ENCODE results near the gene PLA2G2D.
A peak's percentile ranks its signal among the peaks of the same experiment; 100 is the strongest.

The PLA2G2D gene

DNA sequence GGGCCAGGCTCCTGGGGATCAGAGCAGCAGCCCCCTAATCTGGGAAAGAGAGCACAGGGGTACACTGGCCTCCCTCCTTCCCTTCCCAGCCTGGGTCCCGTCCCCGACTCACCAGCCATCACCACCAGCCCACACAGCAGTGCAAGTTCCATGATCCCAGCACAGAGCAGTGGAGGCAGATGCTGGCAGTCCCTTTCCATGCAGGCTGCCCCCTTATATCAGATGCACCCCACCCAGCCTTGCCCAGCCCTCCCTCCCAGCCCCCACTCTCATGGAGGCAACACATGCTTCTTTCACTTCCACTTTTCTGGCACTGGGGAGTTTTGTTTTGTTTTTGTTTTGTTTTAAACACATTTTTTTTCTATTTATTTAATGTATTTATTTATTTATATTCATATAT lies at the start of gene PLA2G2D:
Gene PLA2G2D (minus strand): TSS at position 190 of the 400 bp plus-strand sequence. CDS start 38 bp downstream, at position 152.
- DNase-seq, result no peak

GRCh38 chr1:20168564-20169491 lies 49.5 kb upstream of the PLA2G2D start:
- DNase-seq, result no peak

DNA sequence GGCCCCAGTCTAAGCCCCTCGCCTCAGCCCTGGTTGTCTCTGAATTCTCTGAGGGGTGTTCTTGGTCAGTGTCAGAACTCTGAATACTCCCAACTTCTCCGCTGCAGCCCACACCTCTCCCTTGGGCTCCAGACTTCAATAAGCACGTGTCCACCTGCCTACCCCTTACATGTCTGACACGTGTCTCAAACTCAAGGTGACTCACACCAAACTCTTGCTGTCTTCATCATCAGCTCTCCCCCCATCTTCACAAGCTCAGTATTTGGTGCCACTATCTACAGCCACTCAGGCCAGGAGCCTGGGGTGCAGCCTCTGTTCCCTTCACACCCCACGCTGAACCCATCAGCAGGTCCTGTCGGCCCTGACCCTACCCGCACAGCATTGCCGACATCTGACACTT lies 47.8 kb upstream of the PLA2G2D start:
- DNase-seq, result no peak

DNA sequence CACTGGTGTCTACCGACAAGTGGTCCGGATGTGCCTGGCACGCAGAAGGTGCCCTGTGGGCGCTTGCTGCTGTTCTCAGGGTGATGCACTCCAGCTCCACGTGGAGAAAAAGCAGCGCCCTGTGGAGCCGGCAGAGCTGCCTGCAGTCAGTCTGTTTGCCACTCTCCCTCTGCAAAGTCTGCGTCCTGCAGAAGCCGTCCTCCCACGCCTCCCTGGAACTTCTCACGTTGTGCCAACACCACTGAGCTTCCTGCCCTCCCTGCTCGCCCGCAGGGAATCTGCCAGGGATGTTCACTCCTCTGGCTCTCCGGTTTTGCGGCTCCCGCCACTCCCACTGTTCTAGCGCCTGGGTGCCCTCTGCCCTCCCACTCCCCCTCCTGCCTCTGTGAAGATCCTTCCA lies 46.7 kb upstream of the PLA2G2D start:
- DNase-seq, result no peak

- DNase-seq, result peak; percentile 32
Measured at GRCh38 chr1:20165522-20165951, 46.2 kb upstream of the PLA2G2D start.

GRCh38 chr1:20164694-20165202 lies 45.4 kb upstream of the PLA2G2D start:
- DNase-seq, result no peak

DNA sequence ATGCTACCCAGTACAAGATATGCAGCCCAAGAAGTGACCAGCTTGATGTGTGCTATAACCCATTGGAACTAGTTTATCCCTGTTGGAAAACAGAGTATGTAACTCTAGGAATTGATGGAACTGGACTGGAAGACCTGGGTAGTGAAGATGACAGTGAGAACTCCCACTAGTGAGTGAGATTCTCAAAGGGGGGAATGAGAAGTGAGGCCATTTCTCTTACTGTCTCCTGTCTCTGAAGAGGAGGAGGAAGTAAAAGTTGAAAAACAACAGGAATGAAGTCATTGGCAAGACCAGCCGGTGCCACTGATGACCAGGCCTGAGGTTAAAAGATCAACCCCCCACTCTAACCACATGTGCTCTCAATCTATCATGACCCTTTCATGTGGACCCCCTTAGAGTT lies 40.7 kb upstream of the PLA2G2D start:
- DNase-seq, result no peak

DNA sequence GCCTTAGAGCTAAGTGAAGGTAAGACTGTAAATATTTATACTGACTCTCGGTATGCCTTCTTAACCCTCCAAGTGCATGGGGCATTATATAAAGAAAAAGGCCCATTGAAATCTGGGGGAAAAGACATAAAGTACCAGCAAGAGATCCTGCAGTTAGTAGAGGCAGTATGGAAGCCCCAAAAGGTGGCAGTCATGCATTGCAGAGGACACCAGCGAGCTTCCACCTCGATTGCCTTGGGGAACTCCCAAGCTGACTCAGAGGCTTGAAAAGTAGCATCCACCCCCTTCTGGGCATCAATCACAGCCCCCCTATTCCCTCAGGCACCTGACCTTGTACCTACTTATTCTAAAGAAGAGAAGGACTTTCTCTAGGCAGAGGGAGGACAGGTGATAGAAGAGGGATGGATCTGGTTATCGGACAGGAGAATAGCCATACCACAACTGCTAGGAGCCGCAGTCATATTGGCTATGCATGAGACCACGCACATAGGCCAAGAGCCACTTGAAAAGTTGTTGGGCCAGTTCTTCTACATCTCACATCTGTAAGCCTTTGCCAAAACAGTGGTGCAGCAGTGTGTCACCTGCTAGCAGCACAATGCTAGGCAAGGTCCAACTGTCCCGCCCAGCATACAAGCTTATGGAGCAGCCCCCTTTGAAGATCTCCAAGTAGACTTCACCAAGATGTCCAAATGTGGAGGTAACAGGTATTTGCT lies 39.2 kb upstream of the PLA2G2D start:
- DNase-seq, result peak; percentile 32

- DNase-seq, result no peak
Measured at GRCh38 chr1:20154301-20154831, 35.0 kb upstream of the PLA2G2D start.

DNA sequence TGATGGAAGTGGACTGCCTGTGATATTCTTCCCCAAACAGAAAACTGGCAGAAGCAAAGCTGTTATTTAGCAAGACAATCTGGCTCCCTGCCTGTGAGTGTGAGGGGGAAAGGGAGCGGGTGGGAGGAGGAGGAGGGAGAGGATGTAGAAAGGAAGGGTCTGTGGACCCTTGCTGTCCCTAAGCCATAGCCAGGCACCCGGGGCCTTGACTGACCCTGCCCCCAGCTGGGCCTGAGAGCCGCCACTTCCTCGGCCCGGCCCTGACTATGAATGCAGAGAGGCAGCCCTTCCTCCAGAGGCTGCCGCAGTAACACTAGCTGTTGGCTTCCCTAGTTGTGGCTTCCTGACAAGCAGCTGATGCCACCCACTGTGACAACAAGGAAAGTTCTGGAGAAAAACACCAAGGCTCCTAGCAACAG lies 33.7 kb upstream of the PLA2G2D start:
- DNase-seq, result no peak

DNA sequence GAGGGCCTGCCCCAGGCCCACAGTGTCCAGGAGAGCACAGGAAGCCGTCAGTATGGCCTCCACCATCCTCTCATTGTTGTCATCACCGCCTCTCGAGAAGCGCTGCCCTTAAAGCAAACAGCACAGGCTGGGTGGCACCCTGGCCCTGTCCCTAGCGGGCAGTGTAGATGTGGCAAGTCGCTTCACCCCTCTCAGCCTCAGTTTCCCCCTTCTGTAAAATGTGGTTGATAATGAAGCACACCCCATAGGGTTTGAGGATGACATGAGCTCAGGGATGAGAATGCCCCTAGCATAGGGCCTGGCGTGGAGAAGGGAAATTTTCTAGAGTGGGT lies 33.2 kb upstream of the PLA2G2D start:
- DNase-seq, result no peak

DNA sequence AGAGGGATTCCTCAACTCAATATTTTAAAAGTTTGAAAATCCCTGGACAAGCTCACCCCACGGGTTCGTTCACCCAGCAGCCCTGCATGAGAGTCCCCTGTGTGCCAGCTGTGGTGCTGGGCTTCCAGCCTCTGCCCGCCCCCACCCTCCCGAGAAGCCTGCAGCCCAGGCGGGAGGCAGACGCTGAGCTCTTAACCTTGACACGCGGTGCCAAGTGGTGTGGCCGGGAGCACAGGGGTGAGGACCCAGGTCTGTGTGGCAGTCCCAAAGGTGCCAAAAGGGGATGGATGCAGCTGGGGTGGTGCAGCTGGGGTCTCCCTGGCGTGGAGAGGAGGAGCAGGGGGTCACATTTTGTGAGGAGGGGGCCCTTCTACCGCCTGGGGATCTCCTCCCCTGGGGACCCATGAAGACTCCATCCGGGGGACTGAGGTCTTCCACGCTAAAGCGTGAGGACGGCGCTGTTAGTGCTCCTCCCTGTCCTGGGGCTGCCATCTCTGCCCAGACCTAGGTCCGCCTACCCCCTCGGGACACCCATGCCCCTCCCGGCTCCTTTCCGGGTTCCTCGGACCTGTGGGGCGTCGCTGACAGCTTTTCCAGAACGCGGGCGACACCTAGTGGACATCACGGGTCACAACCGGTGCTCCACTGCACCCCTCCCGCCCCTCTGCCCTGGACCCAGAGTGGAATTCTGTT lies 32.7 kb upstream of the PLA2G2D start:
- DNase-seq, result peak; percentile 85

- no peak for DNase-seq
Measured at GRCh38 chr1:20150969-20151368, 31.6 kb upstream of the PLA2G2D start.

- DNase-seq, result no peak
Measured at GRCh38 chr1:20150326-20150705, 31.0 kb upstream of the PLA2G2D start.

DNA sequence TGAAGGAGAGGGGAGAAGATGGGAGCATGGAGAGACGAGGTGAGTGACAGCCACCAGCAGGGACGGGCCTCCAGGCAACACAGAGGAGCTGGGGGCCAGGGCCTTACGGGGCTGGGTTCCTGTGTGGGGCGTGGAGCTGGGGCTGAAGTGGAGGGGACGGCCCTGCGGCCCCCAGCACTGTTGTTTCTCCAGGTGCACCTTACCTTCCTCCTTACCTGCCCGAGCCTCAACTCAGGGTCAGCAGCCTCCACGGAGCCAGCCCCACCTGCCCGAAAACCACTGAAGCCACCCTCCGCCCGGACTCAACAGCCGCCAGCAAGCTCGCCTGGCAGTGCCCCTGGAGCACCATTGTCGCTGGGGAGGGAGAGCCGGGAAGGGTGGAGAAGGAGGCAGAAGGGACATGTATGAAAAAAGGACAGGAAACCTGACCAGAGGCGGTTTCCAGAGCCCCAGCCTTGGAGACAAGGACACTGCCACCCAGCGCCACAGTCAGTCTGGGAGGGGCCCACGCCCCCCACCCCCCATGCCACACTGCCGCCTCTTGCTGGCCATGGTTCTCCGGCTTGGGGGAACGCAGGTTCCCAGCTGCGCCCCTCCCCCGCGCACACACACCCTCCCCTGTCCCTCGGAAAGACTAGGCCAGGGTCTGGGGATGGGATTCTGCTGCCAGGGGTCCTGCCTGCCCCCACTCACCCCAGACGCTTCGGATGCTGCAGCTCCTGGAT lies 30.4 kb upstream of the PLA2G2D start:
- DNase-seq, result no peak

DNA sequence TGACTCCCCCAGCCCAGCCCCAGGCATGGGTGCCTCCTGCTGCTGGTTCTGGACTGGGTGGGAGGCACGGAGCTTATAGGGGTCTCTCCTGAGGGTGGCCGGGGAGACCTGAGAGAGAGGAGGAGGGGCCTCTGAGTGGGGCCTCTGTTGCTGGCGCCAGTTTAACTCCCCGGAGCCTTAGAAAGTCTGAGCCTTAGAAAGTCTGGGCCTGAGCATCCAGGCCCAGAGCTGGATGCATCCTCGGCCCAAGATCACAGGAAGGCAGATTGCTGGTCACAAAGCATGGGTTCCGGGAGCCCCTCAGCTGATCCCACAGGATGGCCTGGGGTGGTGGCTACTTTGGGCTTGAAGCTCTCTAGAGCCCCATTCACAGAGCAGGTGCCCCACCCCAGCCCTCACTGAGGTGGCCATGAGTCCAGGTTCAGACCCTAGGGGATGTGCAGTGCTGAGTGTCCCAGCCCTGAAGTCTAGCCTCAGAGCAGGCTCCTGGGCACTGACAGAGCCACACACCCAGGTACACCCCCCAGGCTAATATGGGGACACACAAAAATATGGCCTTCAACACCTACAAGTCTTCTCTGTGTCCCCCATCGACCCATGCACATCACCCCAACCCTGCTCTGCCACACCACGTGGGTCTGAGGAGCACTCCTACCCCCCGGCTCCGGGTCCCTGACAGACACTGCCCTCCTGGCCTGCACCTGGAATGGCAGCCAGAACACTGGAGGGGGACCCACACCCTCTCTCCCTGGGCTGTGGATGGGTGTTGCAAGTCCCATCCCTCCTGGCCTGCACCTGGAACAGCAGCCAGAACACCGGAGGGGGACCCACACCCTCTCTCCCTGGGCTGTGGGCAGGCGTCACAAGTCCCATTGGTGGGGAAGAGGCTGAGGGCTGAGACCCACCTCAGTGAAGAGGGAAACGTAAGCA lies 29.5 kb upstream of the PLA2G2D start:
- no peak for DNase-seq

- no peak for DNase-seq
Measured at GRCh38 chr1:20147846-20148570, 28.7 kb upstream of the PLA2G2D start.

DNA sequence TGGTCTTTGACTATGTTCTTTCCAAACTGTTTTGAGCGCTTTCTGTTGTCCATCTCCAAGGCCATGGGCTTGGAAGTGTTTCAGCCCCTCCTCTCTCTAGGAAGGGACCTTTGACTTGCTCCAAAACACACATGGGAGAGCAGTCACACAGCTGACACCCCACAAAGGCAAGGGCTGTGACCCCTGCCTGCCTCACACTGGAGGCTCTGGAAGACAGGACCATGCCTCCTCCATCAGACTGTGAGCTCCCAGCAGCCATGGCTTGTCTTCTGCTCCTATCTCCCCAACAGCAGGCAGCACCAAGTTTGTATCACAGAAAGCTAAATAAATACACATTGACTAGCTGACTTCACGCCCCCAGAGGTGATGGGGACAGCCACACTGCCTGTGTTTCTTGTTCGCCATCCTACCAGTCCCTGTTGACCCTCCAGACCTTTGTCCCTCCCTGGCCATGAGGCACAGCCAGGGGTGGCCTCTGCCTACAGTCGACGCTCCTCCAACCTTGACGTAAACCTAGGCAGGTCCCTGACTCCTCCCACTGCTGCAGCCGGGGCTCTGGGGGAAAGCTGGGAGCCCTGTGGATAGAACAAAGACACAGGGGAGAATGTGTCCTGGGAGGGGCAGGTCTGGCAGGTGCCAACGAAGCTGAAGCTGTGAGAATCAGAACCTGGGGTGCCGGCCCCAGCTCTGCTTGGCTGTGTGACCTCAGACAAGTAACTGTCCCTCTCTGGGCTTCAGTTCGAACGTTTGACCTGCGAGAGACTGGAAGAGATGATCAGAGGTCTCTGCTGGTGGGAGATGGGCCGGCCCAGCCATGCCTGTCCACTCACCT lies 24.6 kb upstream of the PLA2G2D start:
- no peak for DNase-seq

- DNase-seq, result no peak
Measured at GRCh38 chr1:20143318-20143717, 24.0 kb upstream of the PLA2G2D start.

Measured in activated CD4-positive, alpha-beta T cell treated with anti-CD3 and anti-CD28 coated beads for 48 hours (primary cell).